ENCODE data around the gene CHMP6. TPM values are rescaled to one million over a fixed set of nuclear protein-coding genes. Genes with fewer than 3 reads are reported as not detected.

Gene CHMP6
- total and polyA plus RNA-seq, 9 of the 15 experiments (the other 6 are each of a cell fraction or from before 2014, with no cell fraction given): 0.25 to 30.4 (median 13.4) TPM

- Histone ChIP-seq H3K4me1 (replicated peaks in 1 of 2; ENCODE audit: control insufficient read depth in 2 of 2, insufficient read depth in 2 of 2, low read length in 2 of 2) (peaks cover 19 to 64% of the 10 kb centered on the region in 2 experiments), H3K9me3 (replicated peaks; ENCODE audit: control insufficient read depth, insufficient read depth, low read depth, low read length) (no peaks in the 10 kb centered on the region), H3K36me3 (ENCODE audit: control insufficient read depth, insufficient read depth, low read length) (peaks cover 31% of the 10 kb centered on the region; the same call in 1 of the 3 replicates), H3K9me1 (ENCODE audit: control insufficient read depth, insufficient read depth, low read length) (no peaks in the 10 kb centered on the region), H3K27ac (ENCODE audit: extremely low read depth, low read depth, low read length) (peak overlapping the region; percentile 44; the same call in 1 of the 3 replicates), H4K20me1 (replicated peaks; ENCODE audit: control insufficient read depth, insufficient read depth, low read length) (no peaks in the 10 kb centered on the region), H2AFZ (ENCODE audit: low read depth, low read length) (no peak overlapping the region), H3K4me2 (ENCODE audit: insufficient read depth, low read length) (peak overlapping the region; percentile 6; the same call in 1 of the 2 replicates), H3K9ac (ENCODE audit: insufficient read depth in 1 of 2, low read depth in 2 of 2, low read length in 2 of 2) (peak overlapping the region in 1 of 2 experiments; percentile 70; a peak in 2 of 4 replicates), H3K4me3 (no peak overlapping the region), H3K27me3 (ENCODE audit: control insufficient read depth in 2 of 2, insufficient read depth in 2 of 2, low read length in 2 of 2) (no peaks in the 10 kb centered on the region), H3K79me2 (ENCODE audit: control insufficient read depth, insufficient read depth, low read length) (no peaks in the 10 kb centered on the region)
- in situ Hi-C loops (cut with MboI): loop anchor here (5.0 kb wide), 1 partner anchor 225 kb away; no protein-coding TSS in a partner anchor
- FAIRE-seq: no peak
- ChIA-PET POLR2A (interaction anchor here (0.6 to 2.9 kb wide), 3 partner anchors 18 to 236 kb away, joined by 3 to 13 read pairs (median 4); no protein-coding TSS in a partner anchor), CTCF (ENCODE audit: low intra/inter-chr PET ratio) (no interaction called here)
- DNase-seq (ENCODE audit: extremely low read depth in 1 of 4, low spot score in 3 of 4): peak in 1 of 4 experiments; percentile 15
- WGBS (ENCODE audit: insufficient coverage, low coverage, missing lambda C conversion rate): 55% methylated on average over 10 of the region's 10 CpGs
- no peak for ATAC-seq
- intact Hi-C loops (cut with micrococcal nuclease): no loop called here
- TF ChIP-seq ZBTB7A (IDR thresholded peaks at IDR 0.05; ENCODE audit: borderline replicate concordance, control insufficient read depth, low read depth, low read length) (peak; percentile 44; the same call in 1 of the 2 replicates), ZNF655 (CRISPR knock-in tag; IDR thresholded peaks at IDR 0.05) (no peak)
- TF ChIP-seq, protein P1, sequence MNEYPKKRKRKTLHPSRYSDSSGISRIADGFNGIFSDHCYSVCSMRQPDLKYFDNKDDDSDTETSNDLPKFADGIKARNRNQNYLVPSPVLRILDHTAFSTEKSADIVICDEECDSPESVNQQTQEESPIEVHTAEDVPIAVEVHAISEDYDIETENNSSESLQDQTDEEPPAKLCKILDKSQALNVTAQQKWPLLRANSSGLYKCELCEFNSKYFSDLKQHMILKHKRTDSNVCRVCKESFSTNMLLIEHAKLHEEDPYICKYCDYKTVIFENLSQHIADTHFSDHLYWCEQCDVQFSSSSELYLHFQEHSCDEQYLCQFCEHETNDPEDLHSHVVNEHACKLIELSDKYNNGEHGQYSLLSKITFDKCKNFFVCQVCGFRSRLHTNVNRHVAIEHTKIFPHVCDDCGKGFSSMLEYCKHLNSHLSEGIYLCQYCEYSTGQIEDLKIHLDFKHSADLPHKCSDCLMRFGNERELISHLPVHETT (CRISPR knock-in tag; conservative IDR thresholded peaks at IDR 0.05 in 1 of 2, IDR thresholded peaks at IDR 0.05 in 1 of 2): no peak
- BruUV-seq (replicated peaks): no TSS peak
Observed at GRCh38 chr17:81002013-81002384, 10.4 kb downstream of the CHMP6 start.
